Gastroesophageal sphincter (tissue), 3 donors: ENCODE results near the gene GRK5.

ENCODE experiments used
- EP300 ChIP-seq: sonication (generic); formaldehyde crosslinking; IDR thresholded peaks from one replicate; pipeline ENCODE4 v1.6.1; 2017; ENCODE audit warnings: antibody characterized with exemption, mild to moderate bottlenecking
- TF ChIP-seq, protein P1 (sequence below), 4 experiments: fragments of 200-600 bp in 2 of 4; fragments of 450-650 bp in 2 of 4; sonication (generic) in 1 of 4; IDR thresholded peaks; one replicate each; pipeline ENCODE4 v1.5.1; 2017 to 2019; ENCODE audit warnings: antibody characterized with exemption in 4 of 4, mild to moderate bottlenecking in 2 of 4, moderate library complexity in 2 of 4

DNA sequence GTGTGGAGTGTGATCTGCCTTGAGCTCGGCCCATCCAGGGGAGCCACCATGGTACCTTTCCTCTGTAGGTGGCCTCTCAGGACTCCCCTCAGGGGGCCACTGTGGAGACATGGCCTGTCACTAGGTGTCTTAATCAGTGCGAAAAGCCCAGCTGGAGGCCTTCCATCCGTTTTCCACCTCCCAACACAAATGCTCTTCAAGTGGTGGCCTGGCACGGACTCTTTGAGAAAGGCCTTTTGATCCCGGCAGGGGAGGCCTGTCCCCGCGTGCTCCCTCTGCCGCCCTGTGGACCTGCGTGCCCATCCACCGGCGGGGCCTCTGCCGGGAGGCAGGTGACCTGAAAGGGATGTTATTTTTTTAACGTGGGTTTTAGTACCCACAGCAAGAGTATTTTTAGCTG lies 185.6 kb downstream of the GRK5 start:
- TF ChIP-seq, protein P1, sequence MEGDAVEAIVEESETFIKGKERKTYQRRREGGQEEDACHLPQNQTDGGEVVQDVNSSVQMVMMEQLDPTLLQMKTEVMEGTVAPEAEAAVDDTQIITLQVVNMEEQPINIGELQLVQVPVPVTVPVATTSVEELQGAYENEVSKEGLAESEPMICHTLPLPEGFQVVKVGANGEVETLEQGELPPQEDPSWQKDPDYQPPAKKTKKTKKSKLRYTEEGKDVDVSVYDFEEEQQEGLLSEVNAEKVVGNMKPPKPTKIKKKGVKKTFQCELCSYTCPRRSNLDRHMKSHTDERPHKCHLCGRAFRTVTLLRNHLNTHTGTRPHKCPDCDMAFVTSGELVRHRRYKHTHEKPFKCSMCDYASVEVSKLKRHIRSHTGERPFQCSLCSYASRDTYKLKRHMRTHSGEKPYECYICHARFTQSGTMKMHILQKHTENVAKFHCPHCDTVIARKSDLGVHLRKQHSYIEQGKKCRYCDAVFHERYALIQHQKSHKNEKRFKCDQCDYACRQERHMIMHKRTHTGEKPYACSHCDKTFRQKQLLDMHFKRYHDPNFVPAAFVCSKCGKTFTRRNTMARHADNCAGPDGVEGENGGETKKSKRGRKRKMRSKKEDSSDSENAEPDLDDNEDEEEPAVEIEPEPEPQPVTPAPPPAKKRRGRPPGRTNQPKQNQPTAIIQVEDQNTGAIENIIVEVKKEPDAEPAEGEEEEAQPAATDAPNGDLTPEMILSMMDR (IDR thresholded peaks at IDR 0.05), result no peak
- TF ChIP-seq EP300, result no peak
